ENCODE data around the gene SIK2. TPM values are rescaled to one million over a fixed set of nuclear protein-coding genes. Genes with fewer than 3 reads are reported as not detected.

SIK2 gene
- total RNA-seq, 1 experiment from 2014 or later = 9.0 TPM

- no peaks in the 10 kb centered on the region for H3K9me2 ChIP-seq (replicated peaks; ENCODE audit: low read length)
- H3K4me3 ChIP-seq (ENCODE audit: low read length) = no peak overlapping the region
- ATAC-seq (peak; percentile 78), DNase-seq (peak; percentile 67)
- ChIA-PET CTCF (no interaction called here), POLR2A (ENCODE audit: unreplicated experiment) (interaction anchor here (0.6 kb wide), 1 partner anchor 38 kb away, joined by 5 read pairs; no protein-coding TSS in a partner anchor)
- H4K20me1 ChIP-seq (ENCODE audit: low read length) = no peaks in the 10 kb centered on the region
- peaks cover 61% of the 10 kb centered on the region for H3K36me3 ChIP-seq (ENCODE audit: low read depth, low read length)
- H3F3A ChIP-seq (ENCODE audit: low read length, unreplicated experiment) = no peaks in the 10 kb centered on the region
- no peak overlapping the region for H2AFZ ChIP-seq (ENCODE audit: low read length)
- H3K9ac ChIP-seq (ENCODE audit: low read length) = no peak overlapping the region
- no peaks in the 10 kb centered on the region for H3K27me3 ChIP-seq (ENCODE audit: low read length)
- H3K4me2 ChIP-seq (ENCODE audit: low read length) = peak overlapping the region; percentile 1; the same call in 1 of the 2 replicates
- intact Hi-C loops (cut with micrococcal nuclease) = loop anchor here (1.0 to 2.0 kb wide), 3 partner anchors 13 to 30 kb away; no protein-coding TSS in a partner anchor
- BruUV-seq (replicated peaks) = no TSS peak
- peaks cover 26% of the 10 kb centered on the region for H3K4me1 ChIP-seq (ENCODE audit: insufficient read depth, low read length)
- 0 out of 2 replicates have a peak, but pooled peaks cover 9% of the 10 kb centered on the region for H3K79me2 ChIP-seq (ENCODE audit: low read length)
- TF ChIP-seq CTCF (conservative IDR thresholded peaks at IDR 0.05; ENCODE audit: low read depth, low read length) (no peak), EZH2phosphoT487 (IDR thresholded peaks at IDR 0.05; ENCODE audit: borderline replicate concordance, low read length) (no peak), EZH2 (IDR thresholded peaks at IDR 0.05; ENCODE audit: low read length, unreplicated experiment) (no peak)
- H3K9me3 ChIP-seq (ENCODE audit: low read length) = no peaks in the 10 kb centered on the region
- peak overlapping the region; percentile 18 for H3K27ac ChIP-seq (ENCODE audit: low read length)
Observed at GRCh38 chr11:111748035-111748804, 146.0 kb downstream of the SIK2 start.

GRCh38 chr11:111749646-111750045 is 147.4 kb downstream of the SIK2 start:
- Histone ChIP-seq H3K9me2 (replicated peaks; ENCODE audit: low read length) (no peaks in the 10 kb centered on the region), H3F3A (ENCODE audit: low read length, unreplicated experiment) (no peaks in the 10 kb centered on the region), H3K9me3 (ENCODE audit: low read length) (no peaks in the 10 kb centered on the region), H4K20me1 (ENCODE audit: low read length) (no peaks in the 10 kb centered on the region), H3K4me1 (ENCODE audit: insufficient read depth, low read length) (peaks cover 26% of the 10 kb centered on the region), H3K27me3 (ENCODE audit: low read length) (no peaks in the 10 kb centered on the region), H3K79me2 (ENCODE audit: low read length) (0 out of 2 replicates have a peak, but pooled peaks cover 9% of the 10 kb centered on the region), H3K9ac (ENCODE audit: low read length) (no peak overlapping the region), H3K36me3 (ENCODE audit: low read depth, low read length) (peaks cover 60% of the 10 kb centered on the region), H3K4me2 (ENCODE audit: low read length) (no peak overlapping the region), H3K27ac (ENCODE audit: low read length) (no peak overlapping the region), H3K4me3 (ENCODE audit: low read length) (no peak overlapping the region), H2AFZ (ENCODE audit: low read length) (no peak overlapping the region)
- TF ChIP-seq EZH2phosphoT487 (IDR thresholded peaks at IDR 0.05; ENCODE audit: borderline replicate concordance, low read length) (no peak), EZH2 (IDR thresholded peaks at IDR 0.05; ENCODE audit: low read length, unreplicated experiment) (no peak), CTCF (conservative IDR thresholded peaks at IDR 0.05; ENCODE audit: low read depth, low read length) (no peak)
- ChIA-PET POLR2A (ENCODE audit: unreplicated experiment) (no interaction called here), CTCF (no interaction called here)
- intact Hi-C loops (cut with micrococcal nuclease) = loop anchor here (2.0 kb wide), 1 partner anchor 15 kb away; no protein-coding TSS in a partner anchor
- DNase-seq = no peak
- BruUV-seq (replicated peaks) = no TSS peak
- no peak for ATAC-seq

GRCh38 chr11:111756097-111756496 is 153.8 kb downstream of the SIK2 start:
- Histone ChIP-seq H3F3A (ENCODE audit: low read length, unreplicated experiment) (no peaks in the 10 kb centered on the region), H4K20me1 (ENCODE audit: low read length) (no peaks in the 10 kb centered on the region), H3K9me3 (ENCODE audit: low read length) (no peaks in the 10 kb centered on the region), H3K4me3 (ENCODE audit: low read length) (no peak overlapping the region), H3K4me2 (ENCODE audit: low read length) (no peak overlapping the region), H3K9me2 (replicated peaks; ENCODE audit: low read length) (no peaks in the 10 kb centered on the region), H3K36me3 (ENCODE audit: low read depth, low read length) (peaks cover 55% of the 10 kb centered on the region), H3K27me3 (ENCODE audit: low read length) (no peaks in the 10 kb centered on the region), H3K9ac (ENCODE audit: low read length) (no peak overlapping the region), H3K4me1 (ENCODE audit: insufficient read depth, low read length) (no peaks in the 10 kb centered on the region), H2AFZ (ENCODE audit: low read length) (no peak overlapping the region), H3K27ac (ENCODE audit: low read length) (no peak overlapping the region), H3K79me2 (ENCODE audit: low read length) (0 out of 2 replicates have a peak, but pooled peaks cover under 1% of the 10 kb centered on the region)
- ATAC-seq = no peak
- TF ChIP-seq EZH2 (IDR thresholded peaks at IDR 0.05; ENCODE audit: low read length, unreplicated experiment) = no peak
- no peak for TF ChIP-seq CTCF (conservative IDR thresholded peaks at IDR 0.05; ENCODE audit: low read depth, low read length)
- no peak for TF ChIP-seq EZH2phosphoT487 (IDR thresholded peaks at IDR 0.05; ENCODE audit: borderline replicate concordance, low read length)
- DNase-seq = no peak
- ChIA-PET POLR2A (ENCODE audit: unreplicated experiment) (no interaction called here), CTCF (no interaction called here)
- BruUV-seq (replicated peaks) = no TSS peak
- intact Hi-C loops (cut with micrococcal nuclease) = no loop called here

Measured in PC-3 (cell line).